D721Med (cell line): Measurements from ENCODE around the gene NDUFC2.

ENCODE experiments used
- DNase-seq: peaks from one replicate; pipeline ENCODE4 v3.0.0; 2011; ENCODE audit warnings: low spot score; ENCODE audit not compliant: insufficient read length
- FAIRE-seq: peaks from 2 replicates; lab custom pipeline; 2011; peaks lifted over from hg19 to GRCh38; lab: Jason Lieb, UNC
- CTCF ChIP-seq: IDR thresholded peaks from 2 replicates; pipeline ENCODE4 v1.5.1; 2012; ENCODE audit warnings: mild to moderate bottlenecking, control low read depth; ENCODE audit not compliant: insufficient read depth; ENCODE audit errors: missing control alignments

The NDUFC2 gene

GRCh38 chr11:78050964-78051831 is 28.5 kb downstream of the NDUFC2 start:
- FAIRE-seq (no peak), DNase-seq (no peak)
- TF ChIP-seq CTCF: no peak

GRCh38 chr11:78049348-78049747 is 30.3 kb downstream of the NDUFC2 start:
- no peak for DNase-seq
- FAIRE-seq: no peak
- no peak for TF ChIP-seq CTCF

GRCh38 chr11:78048561-78048960 is 31.1 kb downstream of the NDUFC2 start:
- TF ChIP-seq CTCF: peak; percentile 7
- FAIRE-seq (no peak), DNase-seq (peak; percentile 67)

GRCh38 chr11:78046486-78046854 is 33.2 kb downstream of the NDUFC2 start:
- no peak for TF ChIP-seq CTCF
- no peak for FAIRE-seq
- DNase-seq: no peak

- TF ChIP-seq CTCF: peak; percentile 86
- peak; percentile 78 for DNase-seq
- FAIRE-seq: no peak
Measured at GRCh38 chr11:78045851-78046485, 33.7 kb downstream of the NDUFC2 start.

GRCh38 chr11:78044706-78045105 is 35.0 kb downstream of the NDUFC2 start:
- DNase-seq (no peak), FAIRE-seq (no peak)
- no peak for TF ChIP-seq CTCF
